Measurements from ENCODE around the gene KRTAP5-3.

DNA sequence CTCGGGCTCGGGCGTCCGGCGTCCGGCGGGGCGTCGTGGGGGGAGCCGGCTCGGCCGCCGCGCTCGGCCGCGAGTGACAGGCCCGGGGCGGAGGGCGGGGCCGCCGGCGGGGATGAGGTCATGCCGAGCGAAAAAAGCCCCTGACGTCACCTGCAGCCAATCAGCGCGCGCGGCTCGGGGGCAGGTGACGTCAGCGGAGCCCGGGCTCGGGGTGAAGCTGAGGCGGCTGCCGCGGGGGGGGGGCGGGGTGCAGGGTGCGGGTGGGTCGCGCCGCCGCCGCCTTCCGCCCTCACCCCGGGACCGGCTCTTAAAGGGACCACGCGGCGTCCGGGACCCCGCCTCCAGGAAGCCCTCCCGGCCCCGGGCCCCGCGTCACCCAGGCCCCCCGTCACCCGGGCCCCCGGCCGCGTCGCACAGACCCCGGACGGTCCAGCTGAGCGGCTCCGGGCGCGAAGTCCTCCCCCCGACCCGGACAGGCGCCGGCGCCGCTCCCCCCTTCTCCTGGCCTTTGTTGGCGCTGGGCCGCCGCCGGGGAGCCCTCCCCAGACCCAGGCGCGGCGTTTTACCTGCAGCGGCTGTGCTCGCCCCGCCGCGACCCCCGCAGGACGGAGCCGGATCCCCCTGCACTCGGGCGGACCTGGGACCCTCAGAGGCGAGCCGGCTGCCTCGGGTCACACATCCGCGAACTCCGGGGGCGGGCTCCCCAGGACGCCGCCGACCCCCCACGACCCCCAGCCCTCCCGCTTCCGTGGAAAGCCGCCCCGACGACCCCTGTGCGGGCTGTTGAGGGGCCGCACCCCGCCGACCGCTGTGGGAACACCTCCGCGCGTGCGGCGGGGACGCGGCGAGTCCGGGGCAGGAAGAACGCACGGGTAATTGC lies 35.8 kb downstream of the KRTAP5-3 start, which contains the start of gene DUSP8:
- TF ChIP-seq, protein P1, sequence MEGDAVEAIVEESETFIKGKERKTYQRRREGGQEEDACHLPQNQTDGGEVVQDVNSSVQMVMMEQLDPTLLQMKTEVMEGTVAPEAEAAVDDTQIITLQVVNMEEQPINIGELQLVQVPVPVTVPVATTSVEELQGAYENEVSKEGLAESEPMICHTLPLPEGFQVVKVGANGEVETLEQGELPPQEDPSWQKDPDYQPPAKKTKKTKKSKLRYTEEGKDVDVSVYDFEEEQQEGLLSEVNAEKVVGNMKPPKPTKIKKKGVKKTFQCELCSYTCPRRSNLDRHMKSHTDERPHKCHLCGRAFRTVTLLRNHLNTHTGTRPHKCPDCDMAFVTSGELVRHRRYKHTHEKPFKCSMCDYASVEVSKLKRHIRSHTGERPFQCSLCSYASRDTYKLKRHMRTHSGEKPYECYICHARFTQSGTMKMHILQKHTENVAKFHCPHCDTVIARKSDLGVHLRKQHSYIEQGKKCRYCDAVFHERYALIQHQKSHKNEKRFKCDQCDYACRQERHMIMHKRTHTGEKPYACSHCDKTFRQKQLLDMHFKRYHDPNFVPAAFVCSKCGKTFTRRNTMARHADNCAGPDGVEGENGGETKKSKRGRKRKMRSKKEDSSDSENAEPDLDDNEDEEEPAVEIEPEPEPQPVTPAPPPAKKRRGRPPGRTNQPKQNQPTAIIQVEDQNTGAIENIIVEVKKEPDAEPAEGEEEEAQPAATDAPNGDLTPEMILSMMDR (IDR thresholded peaks at IDR 0.05) = no peak
- peak in 1 of 2 donors; percentile 35 for TF ChIP-seq POLR2A (IDR thresholded peaks at IDR 0.05)

Measured in adrenal gland (tissue), 5 donors.